Vagina (tissue), 2 donors: ENCODE data around the gene RESP18.

Experiments
- CTCF ChIP-seq, 3 experiments: fragments of 450-650 bp in 2 of 3; fragments of 200-600 bp in 1 of 3; sonication (generic) in 1 of 3; IDR thresholded peaks; one replicate each; pipeline ENCODE4 v1.5.1; 2017 to 2019; ENCODE audit warnings: antibody characterized with exemption in 3 of 3, mild to moderate bottlenecking in 2 of 3, moderate library complexity in 2 of 3
- POLR2A ChIP-seq, 2 donors: fragments of 450-650 bp; IDR thresholded peaks; one replicate each; pipeline ENCODE4 v1.6.1; 2017; ENCODE audit warnings: antibody characterized with exemption in 2 of 2, mild to moderate bottlenecking in 2 of 2, moderate library complexity in 2 of 2
- POLR2AphosphoS5 ChIP-seq, 2 donors: sonication (generic); formaldehyde crosslinking; IDR thresholded peaks; one replicate each; pipeline ENCODE4 v1.9.0; 2017; ENCODE audit warnings: antibody characterized with exemption in 2 of 2, mild to moderate bottlenecking in 2 of 2, low read depth in 1 of 2; ENCODE audit not compliant: insufficient read depth in 1 of 2

- TF ChIP-seq POLR2AphosphoS5 (IDR thresholded peaks at IDR 0.05; ENCODE audit: insufficient read depth in 1 of 2, low read depth in 1 of 2) (no peak), CTCF (IDR thresholded peaks at IDR 0.05) (no peak), POLR2A (IDR thresholded peaks at IDR 0.05) (no peak)
These were observed 17.6 kb downstream of the RESP18 start for GRCh38 chr2:219314804-219315468.
